DMS 273 (cell line): ENCODE results near the gene KANSL2.
"Not testable (repeated sequence)": the region's sequence is repeated elsewhere in the genome, so short reads cannot be mapped to it uniquely, and the experiment has no call there.

Experiments
- DNase-seq: peaks from one replicate; lab custom pipeline; 2025; ENCODE audit not compliant: unreplicated experiment; lab: John Stamatoyannopoulos, UW

Gene KANSL2

GRCh38 chr12:48686037-48686595, 4.1 kb upstream of the KANSL2 start:
- DNase-seq: no peak

- no peak for DNase-seq
Observed at GRCh38 chr12:48683534-48683933, 1.5 kb upstream of the KANSL2 start.

GRCh38 chr12:48682927-48683326, 889 bp upstream of the KANSL2 start:
- no peak for DNase-seq

GRCh38 chr12:48682533-48682905, 481 bp upstream of the KANSL2 start:
- DNase-seq: not testable (repeated sequence)

GRCh38 chr12:48681399-48681709, 684 bp downstream of the KANSL2 start:
- peak; percentile 60 for DNase-seq

- no peak for DNase-seq
Observed at GRCh38 chr12:48680861-48681260, 1.2 kb downstream of the KANSL2 start.

- no peak for DNase-seq
Observed at GRCh38 chr12:48678551-48679185, 3.4 kb downstream of the KANSL2 start.

GRCh38 chr12:48671231-48671856, 10.7 kb downstream of the KANSL2 start:
- no peak for DNase-seq

GRCh38 chr12:48668996-48669395, 13.0 kb downstream of the KANSL2 start:
- DNase-seq: no peak

GRCh38 chr12:48659863-48660262, 22.2 kb downstream of the KANSL2 start:
- DNase-seq: no peak

- DNase-seq: no peak
Observed at GRCh38 chr12:48651681-48652080, 30.4 kb downstream of the KANSL2 start.

GRCh38 chr12:48645354-48645753, 36.7 kb downstream of the KANSL2 start:
- DNase-seq: not testable (repeated sequence)

- no peak for DNase-seq
Observed at GRCh38 chr12:48643011-48643410, 39.0 kb downstream of the KANSL2 start.

- not testable (repeated sequence) for DNase-seq
Observed at GRCh38 chr12:48641752-48642555, 40.1 kb downstream of the KANSL2 start.

- DNase-seq: no peak
Observed at GRCh38 chr12:48640854-48641253, 41.2 kb downstream of the KANSL2 start.

GRCh38 chr12:48640428-48640827, 41.6 kb downstream of the KANSL2 start:
- DNase-seq: no peak

- no peak for DNase-seq
Observed at GRCh38 chr12:48631071-48631470, 51.0 kb downstream of the KANSL2 start.

- no peak for DNase-seq
Observed at GRCh38 chr12:48630346-48630745, 51.7 kb downstream of the KANSL2 start.

- DNase-seq: no peak
Observed at GRCh38 chr12:48629541-48629940, 52.5 kb downstream of the KANSL2 start.

- DNase-seq: no peak
Observed at GRCh38 chr12:48627556-48627955, 54.5 kb downstream of the KANSL2 start.

GRCh38 chr12:48622997-48623396, 59.0 kb downstream of the KANSL2 start:
- DNase-seq: not testable (repeated sequence)

- peak; percentile 79 for DNase-seq
Observed at GRCh38 chr12:48618541-48618940, 63.5 kb downstream of the KANSL2 start.
